ENCODE results near the gene SHPK.
A peak's percentile ranks its signal among the peaks of the same experiment; 100 is the strongest.

SHPK gene

GRCh38 chr17:3659541-3660111 lies 23.6 kb upstream of the SHPK start:
- DNase-seq, result no peak

GRCh38 chr17:3658784-3659449 lies 22.9 kb upstream of the SHPK start:
- no peak for DNase-seq

GRCh38 chr17:3657874-3658783 lies 22.1 kb upstream of the SHPK start:
- no peak for DNase-seq

GRCh38 chr17:3657588-3657869 lies 21.5 kb upstream of the SHPK start:
- DNase-seq, result no peak

- DNase-seq, result no peak
Measured at GRCh38 chr17:3656755-3657587, 20.9 kb upstream of the SHPK start.

- no peak for DNase-seq
Measured at GRCh38 chr17:3656353-3656752, 20.3 kb upstream of the SHPK start.

GRCh38 chr17:3655766-3656165 lies 19.7 kb upstream of the SHPK start:
- no peak for DNase-seq

- peak; percentile 41 for DNase-seq
Measured at GRCh38 chr17:3647769-3648555, 11.9 kb upstream of the SHPK start.

GRCh38 chr17:3647251-3647650 lies 11.2 kb upstream of the SHPK start:
- DNase-seq, result no peak

- no peak for DNase-seq
Measured at GRCh38 chr17:3645310-3645709, 9.3 kb upstream of the SHPK start.

GRCh38 chr17:3643889-3644349 lies 7.9 kb upstream of the SHPK start:
- DNase-seq, result no peak

GRCh38 chr17:3641717-3642486 lies 5.9 kb upstream of the SHPK start:
- no peak for DNase-seq

GRCh38 chr17:3641014-3641413 lies 5.0 kb upstream of the SHPK start:
- no peak for DNase-seq

GRCh38 chr17:3639981-3640596 lies 4.0 kb upstream of the SHPK start:
- peak; percentile 55 for DNase-seq

- peak; percentile 11 for DNase-seq
Measured at GRCh38 chr17:3636908-3637373, 891 bp upstream of the SHPK start.

GRCh38 chr17:3635474-3636153 lies 436 bp downstream of the SHPK start:
- DNase-seq, result peak; percentile 61

- DNase-seq, result no peak
Measured at GRCh38 chr17:3632287-3632686, 3.8 kb downstream of the SHPK start.

- DNase-seq, result no peak
Measured at GRCh38 chr17:3630781-3631180, 5.3 kb downstream of the SHPK start.

- DNase-seq, result no peak
Measured at GRCh38 chr17:3627769-3628167, 8.3 kb downstream of the SHPK start.

All from NCI-H146 (cell line).